IMR-90 (cell line): ENCODE results near the gene RPN2.

Source experiments
- CHD1 ChIP-seq: IDR thresholded peaks from 2 replicates; pipeline ENCODE4 v1.6.1; 2012; ENCODE audit warnings: low read depth, low read length, improper control_type of control experiment
- CTCF ChIP-seq: conservative IDR thresholded peaks from 2 replicates; pipeline ENCODE4 v1.5.1; 2012; ENCODE audit warnings: mild to moderate bottlenecking, low read depth, low read length, improper control_type of control experiment
- FOS ChIP-seq: fragments of 150-350 bp; IDR thresholded peaks from 2 replicates; pipeline ENCODE4 v1.6.1; 2016; ENCODE audit warnings: low read depth, low read length
- POLR2A ChIP-seq: IDR thresholded peaks from 2 replicates; pipeline ENCODE4 v1.6.1; 2012; ENCODE audit warnings: mild to moderate bottlenecking, low read depth, low read length
- RCOR1 ChIP-seq: IDR thresholded peaks from 2 replicates; pipeline ENCODE4 v1.6.1; 2012; ENCODE audit warnings: mild to moderate bottlenecking, low read length, improper control_type of control experiment; ENCODE audit not compliant: insufficient replicate concordance

GRCh38 chr20:37271421-37271768 lies 92.3 kb downstream of the RPN2 start:
- no peak for TF ChIP-seq CTCF
- TF ChIP-seq POLR2A, result no peak
- no peak for TF ChIP-seq CHD1
- TF ChIP-seq RCOR1, result no peak
- no peak for TF ChIP-seq FOS
